T-helper 2 cell treated with Interferon-gamma antibody and Interleukin-4, amounts not matched to agents 100 ng/mL and 5 ng/mL, for 36 hours (primary cell): Measurements from ENCODE around the gene MARK4. TPM values are rescaled to one million over a fixed set of nuclear protein-coding genes. Genes with fewer than 3 reads are reported as not detected.
"Not testable (repeated sequence)": the region's sequence is repeated elsewhere in the genome, so short reads cannot be mapped to it uniquely, and the experiment has no call there.

Source experiments
- intact Hi-C: fragments of 100-400 bp; cut with micrococcal nuclease; formaldehyde crosslinking; loops from one replicate; pipeline ENCODE4 v1.15.1; 2023
- total RNA-seq: library from RNA; stranded (reverse); gene quantifications from 2 replicates; pipeline ENCODE4 v1.2.3, GENCODE V29; 2022

MARK4 gene
- total RNA-seq: 20.0 and 20.4 TPM in 2 replicates

- intact Hi-C loops: loop anchor here (2.0 to 5.0 kb wide), 3 partner anchors 72 to 159 kb away; partner anchors contain the start of genes BLOC1S3, PPP1R37 and TRAPPC6A
Measured at GRCh38 chr19:45250832-45251451, at the start of gene MARK4. TSS of gene MARK4 (plus strand) at chr19:45251271. CDS start at chr19:45251589, 318 bp downstream.

- intact Hi-C loops: no loop called here
Measured at GRCh38 chr19:45202637-45203036, 48.4 kb upstream of the MARK4 start.

DNA sequence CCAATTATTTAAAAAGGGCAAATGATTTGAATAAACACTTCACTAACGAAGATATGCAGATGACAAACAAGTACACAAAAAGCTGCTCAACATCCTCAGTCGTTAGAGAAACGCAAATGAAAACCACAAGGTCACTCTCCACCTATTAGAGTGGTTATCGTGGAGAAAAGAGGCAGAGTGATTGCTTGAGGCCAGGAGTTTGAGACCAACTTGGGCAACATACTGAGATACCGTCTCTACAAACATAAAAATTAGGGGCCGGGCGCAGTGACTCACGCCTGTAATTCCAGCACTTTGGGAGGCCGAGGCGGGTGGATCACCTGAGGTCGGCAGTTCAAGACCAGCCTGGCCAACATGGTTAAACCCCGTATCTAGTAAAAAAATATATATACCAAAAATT lies 45.3 kb upstream of the MARK4 start:
- intact Hi-C loops: no loop called here

DNA sequence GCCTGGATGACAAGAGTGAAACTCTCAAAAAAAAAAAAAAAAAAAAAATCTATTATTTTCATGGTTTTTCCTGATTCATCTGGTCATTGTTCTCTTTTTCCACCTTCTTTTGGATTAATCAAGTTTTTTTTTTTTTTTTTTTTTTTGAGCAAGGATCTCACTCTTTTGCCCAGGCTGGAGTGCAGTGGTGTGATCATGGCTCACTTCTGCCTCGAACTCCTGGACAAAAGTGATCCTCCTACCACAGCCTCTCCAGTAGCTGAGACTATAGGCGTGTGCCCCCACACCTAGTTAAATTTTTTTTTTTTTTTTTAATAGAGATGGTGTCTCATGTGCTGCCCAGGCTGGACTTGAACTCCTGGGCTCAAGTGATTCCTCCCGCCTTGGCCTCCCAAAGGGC lies 44.7 kb upstream of the MARK4 start:
- intact Hi-C loops: no loop called here

DNA sequence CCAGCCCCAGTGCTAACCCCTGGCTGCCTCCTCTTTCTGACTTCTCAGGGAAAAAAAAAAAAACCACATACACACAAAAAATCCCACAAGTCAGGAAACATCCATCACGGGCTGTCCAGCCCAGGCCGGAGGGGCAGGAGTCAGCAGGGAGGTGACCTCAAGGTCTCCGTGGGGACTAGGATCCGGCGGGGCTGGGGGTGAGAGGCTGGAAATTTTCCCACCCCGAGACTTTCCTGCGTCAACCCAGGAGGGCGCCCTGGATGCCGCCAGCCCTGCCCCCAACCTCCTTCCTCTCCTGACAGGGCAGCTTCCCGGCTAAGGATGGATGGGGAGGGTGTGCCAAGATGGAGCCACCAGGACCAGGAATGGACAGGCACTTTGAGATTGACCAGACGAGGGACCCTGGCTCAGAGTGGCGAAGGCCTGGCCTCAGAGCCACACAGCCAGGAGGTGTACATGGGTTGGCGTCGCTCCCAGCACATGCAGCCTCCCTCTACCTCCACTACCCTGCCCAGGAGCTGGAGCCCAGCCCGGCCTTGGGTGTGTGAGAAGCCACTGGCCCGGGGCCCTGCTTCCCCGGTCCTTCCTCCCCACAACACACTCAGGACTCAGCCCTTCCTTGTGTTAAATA lies 39.2 kb upstream of the MARK4 start:
- intact Hi-C loops: no loop called here

- intact Hi-C loops: no loop called here
Measured at GRCh38 chr19:45213031-45213430, 38.0 kb upstream of the MARK4 start.

DNA sequence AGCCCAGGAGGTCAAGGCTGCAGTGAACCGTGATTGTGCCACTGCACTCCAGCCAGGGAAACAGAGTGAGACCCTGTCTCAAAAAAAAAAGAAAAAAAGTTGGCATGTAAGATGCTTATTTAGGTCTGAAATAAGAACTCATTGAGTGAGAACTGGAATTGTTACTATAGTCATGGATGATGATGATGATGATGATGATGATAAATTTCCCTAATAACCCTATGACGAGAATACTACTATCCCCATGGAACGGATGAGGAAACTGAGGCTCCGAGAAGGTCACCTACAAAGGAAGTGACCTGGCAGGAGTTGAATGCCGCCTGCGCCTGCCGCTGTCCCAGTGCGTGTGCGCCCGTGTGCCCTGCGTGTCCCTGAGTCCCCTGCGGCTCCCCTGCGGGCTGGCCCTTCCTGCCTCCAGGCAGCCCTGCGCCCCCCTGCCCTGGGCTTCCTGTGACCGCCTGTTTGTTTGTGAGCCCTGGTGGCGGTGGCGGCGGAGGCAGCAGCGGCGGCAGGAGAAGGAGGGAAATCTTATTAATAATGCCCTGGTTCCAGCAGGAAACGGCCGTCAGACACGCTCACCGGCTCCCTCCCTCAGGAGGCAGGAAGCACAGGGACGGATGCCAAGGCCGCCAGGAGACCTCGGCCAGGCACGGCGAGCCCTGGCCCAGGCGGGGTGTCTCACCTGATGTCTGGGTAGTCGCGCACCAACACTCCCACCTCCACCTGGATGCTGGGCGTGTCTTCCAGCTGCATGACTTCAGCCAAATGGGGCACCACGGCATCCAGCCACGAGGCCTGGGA lies 35.5 kb upstream of the MARK4 start:
- intact Hi-C loops: no loop called here

DNA sequence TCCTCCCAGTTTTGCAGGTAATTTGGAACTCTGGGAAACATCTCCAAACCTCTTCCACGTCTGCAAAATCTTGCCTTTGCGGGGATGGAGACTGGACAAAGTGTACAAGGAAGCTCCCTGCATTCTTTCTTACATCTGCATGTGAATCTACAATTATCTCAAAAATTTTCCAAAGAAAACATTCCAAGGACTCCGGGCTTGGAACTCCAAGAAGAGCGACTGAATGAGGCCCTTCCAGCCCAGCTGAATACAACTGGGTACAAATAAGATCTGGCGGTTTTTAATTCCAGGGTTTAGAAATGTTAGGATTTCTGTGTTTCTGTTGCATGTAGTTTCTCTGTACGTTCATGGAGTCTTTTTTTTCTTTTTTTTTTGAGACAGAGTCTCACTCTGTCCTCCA lies 34.4 kb upstream of the MARK4 start:
- intact Hi-C loops: no loop called here

DNA sequence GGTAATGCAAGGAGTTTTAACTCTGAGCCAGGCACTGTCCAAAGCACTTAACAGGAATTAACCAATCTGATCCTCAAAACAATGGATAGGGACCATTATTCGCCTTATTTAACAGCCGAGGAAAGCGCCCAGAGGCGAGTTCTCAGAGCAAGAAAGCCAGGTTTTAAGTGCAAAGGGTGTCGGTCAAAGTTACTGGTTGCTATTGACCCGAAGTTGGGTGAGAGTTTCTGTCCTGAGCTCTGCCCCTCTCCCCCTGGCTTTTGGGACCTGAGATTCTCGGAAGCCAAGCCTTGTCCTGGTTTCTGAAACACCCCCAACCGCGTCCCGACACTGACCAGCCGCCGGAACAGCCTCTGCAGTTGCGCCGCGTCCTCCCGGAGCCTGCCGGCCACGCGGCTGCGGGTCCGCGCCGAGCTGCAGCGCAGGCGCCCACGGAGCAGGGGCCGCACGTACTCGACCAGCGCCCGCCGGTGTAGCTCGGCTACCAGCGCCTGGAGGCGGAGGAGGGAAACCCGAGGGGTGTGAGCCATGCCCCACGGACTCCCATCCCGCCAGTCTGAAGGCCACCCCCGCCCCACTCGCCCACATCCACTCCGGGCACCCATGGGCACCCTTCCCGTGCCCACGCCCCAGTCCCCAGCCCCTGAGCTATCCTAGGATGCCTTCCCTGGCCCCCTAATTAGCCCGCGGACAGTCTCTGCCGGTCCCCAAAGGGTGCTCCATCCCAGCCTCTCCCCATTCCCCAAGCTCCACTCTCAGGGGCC lies 33.7 kb upstream of the MARK4 start:
- intact Hi-C loops: no loop called here

GRCh38 chr19:45217957-45218334 lies 33.1 kb upstream of the MARK4 start:
- intact Hi-C loops: no loop called here

GRCh38 chr19:45218426-45218825 lies 32.6 kb upstream of the MARK4 start:
- intact Hi-C loops: no loop called here

DNA sequence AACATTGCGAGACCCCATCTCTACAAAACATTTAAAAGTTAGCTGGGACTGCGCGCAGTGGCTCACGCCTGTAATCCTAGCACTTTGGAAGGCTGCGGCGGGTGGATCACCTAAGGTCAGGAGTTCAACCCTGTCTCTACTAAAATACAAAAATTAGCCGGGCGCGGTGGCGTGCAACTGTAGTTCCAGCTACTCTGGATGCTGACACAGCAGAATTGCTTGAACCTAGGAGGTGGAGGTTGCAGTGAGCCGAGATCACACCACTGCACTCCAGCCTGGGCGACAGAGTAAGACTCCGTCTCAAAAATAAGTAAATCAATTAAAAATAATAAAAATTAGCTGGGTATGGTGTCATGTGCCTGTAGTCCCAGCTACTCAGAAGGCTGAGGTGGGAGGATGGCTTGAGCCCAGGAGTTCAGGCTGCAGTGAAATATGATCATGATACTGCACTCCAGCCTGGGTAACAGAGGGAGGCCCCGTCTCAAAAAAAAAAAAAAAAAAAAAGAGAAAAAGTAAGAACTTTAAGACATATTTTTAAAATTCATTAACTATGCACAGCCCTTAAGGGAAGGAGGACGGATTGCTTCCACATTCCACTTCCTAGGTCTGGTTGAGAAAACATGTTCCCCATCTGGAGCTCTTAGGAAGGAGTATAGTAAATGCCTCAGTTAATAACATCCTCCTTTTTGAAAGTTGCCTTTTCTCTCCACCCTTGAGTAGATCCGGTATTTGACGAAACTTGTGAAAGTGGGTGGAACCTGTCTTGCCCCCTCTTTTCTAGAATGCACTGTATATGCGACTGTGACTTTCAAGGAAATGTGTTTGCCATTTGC lies 31.9 kb upstream of the MARK4 start:
- intact Hi-C loops: no loop called here

- intact Hi-C loops: no loop called here
Measured at GRCh38 chr19:45222724-45223123, 28.3 kb upstream of the MARK4 start.

GRCh38 chr19:45223879-45224278 lies 27.2 kb upstream of the MARK4 start:
- intact Hi-C loops: no loop called here

DNA sequence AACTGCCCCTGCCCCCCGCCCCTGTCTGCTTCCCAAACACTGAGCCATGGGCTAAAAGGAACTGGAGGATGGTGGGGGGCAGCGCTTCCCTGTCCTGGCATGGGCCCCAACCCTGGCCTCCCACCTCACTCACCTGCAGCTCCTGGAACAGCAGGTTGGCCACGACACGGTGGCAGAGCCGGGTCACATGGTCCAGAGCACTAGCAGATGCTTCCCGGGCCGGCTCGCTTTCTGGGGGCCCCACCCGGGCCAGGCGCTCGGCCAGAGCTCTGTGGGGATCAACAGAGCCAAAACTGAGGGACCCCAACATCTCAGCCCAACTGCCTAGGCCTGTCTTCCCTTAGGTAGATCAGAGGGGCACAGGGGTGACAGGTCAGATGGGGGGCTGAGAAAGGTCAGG lies 26.4 kb upstream of the MARK4 start:
- intact Hi-C loops: no loop called here

- intact Hi-C loops: not testable (repeated sequence)
Measured at GRCh38 chr19:45229056-45229455, 22.0 kb upstream of the MARK4 start.

- intact Hi-C loops: no loop called here
Measured at GRCh38 chr19:45231891-45232290, 19.2 kb upstream of the MARK4 start.

DNA sequence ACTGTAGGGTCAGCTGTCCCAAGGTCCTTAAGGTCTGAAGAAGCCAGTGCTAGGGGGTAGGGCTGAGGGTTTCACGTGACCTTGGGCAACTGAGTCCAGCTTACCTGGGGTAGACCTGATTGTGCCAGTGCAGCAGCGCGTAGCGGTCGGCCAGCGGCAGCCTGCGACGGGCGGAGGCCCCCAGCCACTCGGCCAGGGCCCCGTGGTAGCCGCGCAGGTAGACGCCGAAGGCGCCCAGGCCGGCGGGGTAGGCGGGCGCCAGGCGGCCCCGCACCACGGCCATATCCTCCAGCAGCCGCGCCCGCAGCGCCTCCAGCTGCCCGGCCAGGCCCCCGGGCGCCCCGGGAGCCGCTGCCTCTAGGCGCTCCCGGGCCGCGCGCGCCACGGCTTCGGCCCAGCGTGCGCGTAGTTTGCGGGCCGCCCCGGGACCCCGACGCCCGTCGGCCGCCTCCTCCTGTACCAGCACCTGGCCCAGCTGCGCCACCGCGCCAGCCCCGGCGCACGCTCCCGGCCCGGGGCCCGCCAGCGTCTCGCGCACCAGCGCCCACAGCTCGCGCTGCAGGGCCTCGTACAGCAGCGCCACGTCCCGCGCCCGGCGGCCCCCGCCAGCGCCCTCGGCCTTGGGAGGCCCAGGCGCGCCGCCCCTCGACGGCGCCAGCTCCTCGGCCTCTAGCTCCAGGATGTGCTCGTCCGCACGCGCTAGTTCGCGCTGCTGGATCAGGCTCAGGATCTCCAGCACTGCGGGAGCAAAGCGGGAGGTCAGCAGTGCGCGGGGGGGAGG lies 16.8 kb upstream of the MARK4 start:
- intact Hi-C loops: no loop called here

GRCh38 chr19:45235485-45235884 lies 15.6 kb upstream of the MARK4 start:
- intact Hi-C loops: no loop called here

GRCh38 chr19:45238556-45238955 lies 12.5 kb upstream of the MARK4 start:
- intact Hi-C loops: no loop called here
